ENCODE data around the gene AMIGO2. TPM values are rescaled to one million over a fixed set of nuclear protein-coding genes. Genes with fewer than 3 reads are reported as not detected.

Gene AMIGO2
- total and polyA plus RNA-seq, 2 donors (not counting 1 experiment from before 2014, with no cell fraction given), result 6.9 to 12.4 TPM

GRCh38 chr12:47032644-47033043 lies 47.1 kb downstream of the AMIGO2 start:
- H2AFZ ChIP-seq (ENCODE audit: low read length), result no peak overlapping the region
- no peaks in the 10 kb centered on the region for H4K20me1 ChIP-seq (ENCODE audit: control insufficient read depth, extremely low read depth, insufficient read depth, low read length)
- H3K27me3 ChIP-seq (ENCODE audit: control insufficient read depth, insufficient read depth, low read length), result no peaks in the 10 kb centered on the region
- H3K9me3 ChIP-seq (ENCODE audit: control insufficient read depth, insufficient read depth, low read depth, low read length), result no peaks in the 10 kb centered on the region
- peak; percentile 66 to 78 for DNase-seq (ENCODE audit: low read depth in 2 of 2)
- no peak overlapping the region for H3K9ac ChIP-seq (ENCODE audit: insufficient read depth, low read length)
- H3K4me2 ChIP-seq (ENCODE audit: extremely low read depth, insufficient read depth, low read length), result no peak overlapping the region
- H3K27ac ChIP-seq (ENCODE audit: insufficient read depth, low read length), result no peak overlapping the region
- no peaks in the 10 kb centered on the region for H3K79me2 ChIP-seq (ENCODE audit: control insufficient read depth, insufficient read depth, low read length)
- no peak overlapping the region for H3K4me3 ChIP-seq (replicated peaks in 1 of 4; ENCODE audit: control extremely low read depth in 1 of 4, insufficient read depth in 1 of 4, low read depth in 3 of 4, low read length in 4 of 4)
- TF ChIP-seq, protein P1, sequence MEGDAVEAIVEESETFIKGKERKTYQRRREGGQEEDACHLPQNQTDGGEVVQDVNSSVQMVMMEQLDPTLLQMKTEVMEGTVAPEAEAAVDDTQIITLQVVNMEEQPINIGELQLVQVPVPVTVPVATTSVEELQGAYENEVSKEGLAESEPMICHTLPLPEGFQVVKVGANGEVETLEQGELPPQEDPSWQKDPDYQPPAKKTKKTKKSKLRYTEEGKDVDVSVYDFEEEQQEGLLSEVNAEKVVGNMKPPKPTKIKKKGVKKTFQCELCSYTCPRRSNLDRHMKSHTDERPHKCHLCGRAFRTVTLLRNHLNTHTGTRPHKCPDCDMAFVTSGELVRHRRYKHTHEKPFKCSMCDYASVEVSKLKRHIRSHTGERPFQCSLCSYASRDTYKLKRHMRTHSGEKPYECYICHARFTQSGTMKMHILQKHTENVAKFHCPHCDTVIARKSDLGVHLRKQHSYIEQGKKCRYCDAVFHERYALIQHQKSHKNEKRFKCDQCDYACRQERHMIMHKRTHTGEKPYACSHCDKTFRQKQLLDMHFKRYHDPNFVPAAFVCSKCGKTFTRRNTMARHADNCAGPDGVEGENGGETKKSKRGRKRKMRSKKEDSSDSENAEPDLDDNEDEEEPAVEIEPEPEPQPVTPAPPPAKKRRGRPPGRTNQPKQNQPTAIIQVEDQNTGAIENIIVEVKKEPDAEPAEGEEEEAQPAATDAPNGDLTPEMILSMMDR (conservative IDR thresholded peaks at IDR 0.05 in 1 of 2, IDR thresholded peaks at IDR 0.05 in 1 of 2; ENCODE audit: low read depth in 1 of 2, low read length in 2 of 2), result peak; percentile 46 to 55
- no peak for TF ChIP-seq EZH2 (IDR thresholded peaks at IDR 0.05; ENCODE audit: low read length, missing control alignments)
- H3K36me3 ChIP-seq (ENCODE audit: control insufficient read depth, insufficient read depth, low read length), result no peaks in the 10 kb centered on the region
- no peaks in the 10 kb centered on the region for H3K4me1 ChIP-seq (ENCODE audit: control insufficient read depth, extremely low read depth, insufficient read depth, low read length)

GRCh38 chr12:47029903-47030302 lies 49.9 kb downstream of the AMIGO2 start:
- H3K4me2 ChIP-seq (ENCODE audit: extremely low read depth, insufficient read depth, low read length), result no peak overlapping the region
- no peaks in the 10 kb centered on the region for H4K20me1 ChIP-seq (ENCODE audit: control insufficient read depth, extremely low read depth, insufficient read depth, low read length)
- H3K79me2 ChIP-seq (ENCODE audit: control insufficient read depth, insufficient read depth, low read length), result no peaks in the 10 kb centered on the region
- H3K9ac ChIP-seq (ENCODE audit: insufficient read depth, low read length), result no peak overlapping the region
- no peaks in the 10 kb centered on the region for H3K36me3 ChIP-seq (ENCODE audit: control insufficient read depth, insufficient read depth, low read length)
- no peaks in the 10 kb centered on the region for H3K4me1 ChIP-seq (ENCODE audit: control insufficient read depth, extremely low read depth, insufficient read depth, low read length)
- TF ChIP-seq EZH2 (IDR thresholded peaks at IDR 0.05; ENCODE audit: low read length, missing control alignments), result no peak
- TF ChIP-seq, protein P1 (conservative IDR thresholded peaks at IDR 0.05 in 1 of 2, IDR thresholded peaks at IDR 0.05 in 1 of 2; ENCODE audit: low read depth in 1 of 2, low read length in 2 of 2), result no peak
- no peak overlapping the region for H3K4me3 ChIP-seq (replicated peaks in 1 of 4; ENCODE audit: control extremely low read depth in 1 of 4, insufficient read depth in 1 of 4, low read depth in 3 of 4, low read length in 4 of 4)
- DNase-seq (ENCODE audit: low read depth in 2 of 2), result no peak
- H3K9me3 ChIP-seq (ENCODE audit: control insufficient read depth, insufficient read depth, low read depth, low read length), result no peaks in the 10 kb centered on the region
- no peaks in the 10 kb centered on the region for H3K27me3 ChIP-seq (ENCODE audit: control insufficient read depth, insufficient read depth, low read length)
- H3K27ac ChIP-seq (ENCODE audit: insufficient read depth, low read length), result no peak overlapping the region
- no peak overlapping the region for H2AFZ ChIP-seq (ENCODE audit: low read length)

DNA sequence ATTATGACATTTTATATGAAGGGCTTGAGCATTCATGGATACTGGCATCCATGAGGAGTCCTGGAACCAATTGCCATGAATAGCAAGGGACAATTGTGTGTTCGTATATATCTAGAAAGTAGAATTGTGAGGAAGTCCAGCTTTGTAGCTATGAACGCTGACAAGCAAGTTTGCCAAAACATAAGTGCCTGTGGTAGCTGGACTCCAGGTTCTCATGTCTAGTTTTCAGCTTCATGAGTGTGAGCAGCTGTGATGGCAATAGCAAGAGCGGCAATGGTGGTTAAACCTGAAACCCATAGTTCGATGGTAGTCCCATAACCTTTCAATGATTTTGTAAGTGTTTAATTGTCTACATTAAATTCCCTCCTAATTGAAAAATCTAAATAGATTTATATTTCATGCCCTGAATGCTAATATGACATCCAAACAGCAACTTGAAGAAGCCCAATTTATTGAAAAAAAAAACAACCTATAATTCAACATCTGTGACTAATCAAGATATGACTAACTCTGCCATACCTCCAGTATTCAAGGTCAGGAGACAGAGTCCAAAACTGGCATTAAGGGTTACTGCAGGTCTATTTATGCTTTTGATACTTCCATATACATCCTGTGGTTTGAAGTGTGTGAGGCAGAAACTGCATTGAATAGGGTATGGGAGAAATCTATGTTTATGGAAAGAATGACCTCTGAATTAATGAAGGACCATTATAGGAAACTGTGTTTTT lies 50.6 kb downstream of the AMIGO2 start:
- Histone ChIP-seq H3K36me3 (ENCODE audit: control insufficient read depth, insufficient read depth, low read length) (no peaks in the 10 kb centered on the region), H3K4me2 (ENCODE audit: extremely low read depth, insufficient read depth, low read length) (no peak overlapping the region), H3K4me1 (ENCODE audit: control insufficient read depth, extremely low read depth, insufficient read depth, low read length) (no peaks in the 10 kb centered on the region), H3K79me2 (ENCODE audit: control insufficient read depth, insufficient read depth, low read length) (no peaks in the 10 kb centered on the region), H4K20me1 (ENCODE audit: control insufficient read depth, extremely low read depth, insufficient read depth, low read length) (no peaks in the 10 kb centered on the region), H2AFZ (ENCODE audit: low read length) (no peak overlapping the region), H3K9me3 (ENCODE audit: control insufficient read depth, insufficient read depth, low read depth, low read length) (no peaks in the 10 kb centered on the region), H3K4me3 (replicated peaks in 1 of 4; ENCODE audit: control extremely low read depth in 1 of 4, insufficient read depth in 1 of 4, low read depth in 3 of 4, low read length in 4 of 4) (no peak overlapping the region), H3K9ac (ENCODE audit: insufficient read depth, low read length) (no peak overlapping the region), H3K27me3 (ENCODE audit: control insufficient read depth, insufficient read depth, low read length) (no peaks in the 10 kb centered on the region), H3K27ac (ENCODE audit: insufficient read depth, low read length) (no peak overlapping the region)
- no peak for DNase-seq (ENCODE audit: low read depth in 2 of 2)
- no peak for TF ChIP-seq EZH2 (IDR thresholded peaks at IDR 0.05; ENCODE audit: low read length, missing control alignments)
- TF ChIP-seq, protein P1 (conservative IDR thresholded peaks at IDR 0.05 in 1 of 2, IDR thresholded peaks at IDR 0.05 in 1 of 2; ENCODE audit: low read depth in 1 of 2, low read length in 2 of 2), result no peak

Data from fibroblast of lung (primary cell).